GM19463 (cell line): ENCODE results near the gene EPHB1.

Experiments
- ATAC-seq: cut with Tn5 transposase; IDR thresholded peaks from one replicate; pipeline ENCODE4 v1.9.1; 2021; ENCODE audit warnings: mild to moderate bottlenecking, moderate library complexity; ENCODE audit not compliant: unreplicated experiment

Gene EPHB1

DNA sequence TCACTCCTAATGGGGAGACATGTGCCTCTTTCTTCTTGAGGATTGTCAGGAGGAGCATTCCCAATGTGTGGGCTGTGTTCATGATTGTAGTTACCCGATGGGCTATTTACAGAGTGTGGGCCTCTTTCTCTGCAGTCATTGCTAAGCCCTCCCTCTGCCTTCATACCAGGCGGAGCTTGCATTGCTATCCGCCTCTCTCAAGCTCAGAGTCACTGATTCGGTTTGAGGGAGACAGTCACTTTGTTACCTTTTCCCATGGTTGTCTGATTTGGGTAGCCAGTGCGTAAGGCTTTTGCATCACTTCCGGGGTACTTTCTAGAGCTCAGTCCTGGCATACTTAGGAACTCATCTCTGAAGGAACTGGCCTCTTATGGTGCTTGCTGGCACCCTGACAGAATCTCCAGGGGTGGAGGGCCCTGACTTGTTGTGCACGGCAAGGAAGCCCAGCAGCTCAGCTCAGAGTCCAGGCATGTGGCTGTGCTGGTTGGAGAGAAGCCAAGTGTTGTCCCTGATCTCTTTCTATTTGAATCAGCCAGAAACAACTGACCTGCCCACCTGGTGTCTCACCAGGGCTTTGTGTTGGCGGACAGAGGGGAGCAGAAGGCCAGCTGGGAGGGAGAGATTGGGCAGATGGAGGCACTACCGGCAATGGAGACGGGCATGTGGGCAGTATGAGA lies 79.8 kb downstream of the EPHB1 start:
- ATAC-seq, result peak; percentile 67

- no peak for ATAC-seq
Measured at GRCh38 chr3:134876836-134877235, 81.8 kb downstream of the EPHB1 start.

- no peak for ATAC-seq
Measured at GRCh38 chr3:134877788-134878187, 82.7 kb downstream of the EPHB1 start.

- no peak for ATAC-seq
Measured at GRCh38 chr3:134879990-134880389, 84.9 kb downstream of the EPHB1 start.

GRCh38 chr3:134880431-134880830 lies 85.4 kb downstream of the EPHB1 start:
- no peak for ATAC-seq

DNA sequence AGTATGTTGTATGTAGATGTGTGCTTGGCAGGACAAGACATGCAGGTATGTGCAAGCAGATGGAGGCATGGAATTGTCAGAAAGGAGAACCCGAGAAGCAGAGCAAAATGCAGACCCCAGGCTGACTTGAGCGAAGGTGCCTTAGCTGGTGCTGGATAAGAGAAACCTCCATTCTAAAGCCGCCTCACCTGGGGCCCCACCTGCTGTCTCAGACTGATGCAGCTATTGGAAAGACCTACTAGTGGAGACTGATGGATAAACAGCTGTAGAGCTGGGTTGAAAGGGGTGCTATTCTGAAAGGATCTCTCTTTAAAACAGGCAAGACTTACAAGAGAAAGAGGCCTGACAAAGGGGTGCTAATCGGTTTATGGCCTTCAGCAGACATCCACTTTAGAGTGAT lies 86.2 kb downstream of the EPHB1 start:
- no peak for ATAC-seq

DNA sequence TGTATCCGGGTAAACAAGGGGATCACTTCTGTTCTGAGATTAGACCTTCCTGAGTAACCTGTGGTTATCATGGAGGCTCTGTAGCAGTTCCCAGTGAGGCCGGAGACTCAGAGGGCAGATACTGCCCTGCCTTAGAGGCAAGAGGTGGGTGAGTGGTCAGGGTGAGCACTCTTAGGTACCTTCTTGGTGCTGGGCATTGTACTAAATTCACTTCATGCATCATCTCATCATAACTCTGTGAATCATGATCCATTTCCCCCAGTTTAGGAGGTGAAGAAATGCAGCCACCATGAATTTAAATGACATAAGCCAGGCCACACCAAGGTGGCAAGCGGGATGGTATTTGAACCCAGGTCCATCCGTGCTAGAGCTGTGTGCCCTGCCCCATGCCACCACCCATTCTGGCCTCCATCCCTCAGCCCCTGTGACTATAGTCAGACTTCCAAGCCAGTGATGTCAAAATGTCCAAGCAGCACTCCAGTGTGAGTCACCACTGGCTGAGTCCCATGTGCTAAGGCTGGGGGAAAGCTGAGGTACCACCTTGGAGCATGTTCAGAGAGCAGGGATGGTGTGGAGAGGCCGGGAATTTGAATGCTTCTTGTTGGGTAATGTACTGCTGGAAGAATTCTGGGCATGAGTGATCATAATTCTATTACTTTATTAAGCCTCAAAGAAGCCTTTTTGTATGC lies 88.8 kb downstream of the EPHB1 start:
- ATAC-seq, result no peak

GRCh38 chr3:134885877-134886621 lies 91.0 kb downstream of the EPHB1 start:
- ATAC-seq, result peak; percentile 91

GRCh38 chr3:134886991-134887390 lies 91.9 kb downstream of the EPHB1 start:
- ATAC-seq, result no peak

GRCh38 chr3:134887536-134887935 lies 92.5 kb downstream of the EPHB1 start:
- ATAC-seq, result no peak

GRCh38 chr3:134892326-134892725 lies 97.3 kb downstream of the EPHB1 start:
- no peak for ATAC-seq

- ATAC-seq, result no peak
Measured at GRCh38 chr3:134892761-134893160, 97.7 kb downstream of the EPHB1 start.

DNA sequence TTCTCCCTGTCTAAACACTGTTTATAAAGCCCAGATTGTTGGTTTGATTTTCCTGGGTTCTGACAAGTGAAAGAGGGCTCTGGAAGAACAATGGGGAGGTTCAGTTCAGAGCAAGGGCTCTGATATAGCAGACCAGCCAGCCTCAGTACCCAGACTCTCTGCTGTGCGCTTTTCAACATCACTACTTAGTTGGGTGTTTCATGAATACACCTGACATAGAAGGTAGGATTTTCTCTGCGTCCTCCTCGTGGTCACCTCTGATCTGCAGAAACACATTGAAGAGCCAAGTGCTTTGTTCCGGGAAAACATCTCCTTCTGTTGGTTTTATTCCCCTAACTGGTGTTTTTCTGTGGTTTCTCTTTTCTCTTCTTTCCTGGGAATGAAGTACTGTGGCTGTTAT lies 99.5 kb downstream of the EPHB1 start:
- ATAC-seq, result no peak

DNA sequence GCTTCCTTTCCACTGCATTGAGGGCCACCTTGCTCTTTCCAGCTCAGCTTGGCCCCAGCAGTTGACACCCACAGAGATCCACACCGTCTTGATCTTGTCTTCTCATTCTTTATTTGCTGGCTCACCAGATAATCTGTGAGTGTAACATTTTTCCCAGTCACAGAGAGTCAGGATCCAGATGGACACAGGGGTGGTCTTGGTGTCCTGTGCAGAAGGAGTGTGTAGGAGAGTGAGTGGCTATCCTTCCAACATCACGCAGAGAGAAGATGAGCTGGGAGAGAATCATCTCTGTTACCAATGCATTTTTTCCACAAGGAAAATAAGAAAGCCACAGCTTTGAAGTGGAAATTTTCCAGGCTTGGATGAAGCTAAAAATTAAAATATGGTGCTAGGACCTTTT lies 100.1 kb downstream of the EPHB1 start:
- ATAC-seq, result no peak

DNA sequence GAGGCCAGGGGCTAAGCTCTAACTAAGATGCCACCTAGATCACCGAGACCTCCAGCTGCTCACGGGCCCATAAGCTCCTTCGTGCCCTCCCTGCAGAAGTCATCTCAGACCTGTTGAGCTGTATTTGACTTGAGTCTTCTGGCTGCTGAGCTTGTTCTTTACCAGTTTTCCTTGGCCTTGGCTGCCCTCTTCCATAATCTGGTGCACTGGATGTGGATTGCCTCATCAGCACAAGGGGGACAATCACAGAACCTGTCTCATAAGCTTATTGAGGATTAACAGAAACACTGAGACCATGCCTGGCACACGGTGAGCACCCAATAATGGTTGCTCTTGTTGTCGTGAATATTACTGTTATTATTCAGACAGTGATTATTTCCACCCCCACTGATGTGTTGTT lies 101.1 kb downstream of the EPHB1 start:
- ATAC-seq, result no peak

DNA sequence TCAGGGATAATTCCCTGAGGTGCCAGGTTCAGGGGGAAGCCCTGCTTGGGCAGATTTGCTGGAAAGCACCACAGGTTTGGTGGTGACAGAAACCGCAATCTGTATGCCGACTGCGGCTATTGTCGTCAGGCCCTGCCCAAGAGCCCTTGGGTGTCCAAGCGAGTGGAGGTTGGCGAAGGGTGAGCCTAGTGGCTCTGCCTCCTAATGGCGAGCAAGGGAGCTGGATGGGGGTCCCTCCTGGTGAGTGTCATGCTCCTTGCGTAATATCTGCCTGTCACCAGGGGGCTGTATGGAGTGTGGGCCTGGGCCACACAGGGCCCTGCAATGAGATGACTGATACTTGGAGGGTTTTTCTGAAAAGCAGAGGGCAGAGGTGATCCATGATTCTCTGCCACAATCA lies 101.6 kb downstream of the EPHB1 start:
- no peak for ATAC-seq

DNA sequence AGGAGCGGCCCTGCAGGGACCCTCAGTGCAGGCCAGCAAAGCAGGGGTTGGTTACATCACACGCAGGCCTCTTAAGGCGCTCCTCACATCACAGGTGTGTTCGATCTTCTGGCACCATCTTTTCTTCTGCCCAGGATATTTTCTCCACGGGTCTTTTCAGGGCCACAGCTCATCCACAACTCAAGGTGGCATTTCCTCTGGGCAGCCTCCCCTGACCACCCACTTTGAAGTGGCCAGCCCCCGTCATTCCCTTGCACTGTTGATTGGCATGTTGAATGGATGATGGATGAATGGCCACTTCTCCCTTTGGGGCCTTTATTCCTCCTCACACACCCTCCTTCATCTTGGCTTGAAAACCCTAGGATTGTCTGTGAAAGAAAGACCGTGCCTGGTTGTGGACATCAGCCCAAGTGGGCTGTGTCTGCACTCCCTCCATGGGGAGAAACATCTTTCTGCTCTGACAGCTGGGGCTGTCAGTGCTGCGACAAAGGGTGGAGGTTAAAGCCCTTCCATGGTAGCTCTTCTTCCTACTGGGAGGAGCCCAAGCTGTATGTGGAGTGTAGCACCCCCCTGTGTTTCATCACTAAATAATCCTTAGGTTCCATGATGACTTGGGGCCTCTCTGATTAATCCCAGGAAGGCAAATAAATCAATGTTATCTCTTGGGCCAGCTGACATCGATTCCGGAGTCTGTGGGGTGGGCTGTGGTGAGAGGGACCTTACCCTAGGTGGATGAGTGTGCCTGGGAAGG lies 102.5 kb downstream of the EPHB1 start:
- ATAC-seq, result no peak

DNA sequence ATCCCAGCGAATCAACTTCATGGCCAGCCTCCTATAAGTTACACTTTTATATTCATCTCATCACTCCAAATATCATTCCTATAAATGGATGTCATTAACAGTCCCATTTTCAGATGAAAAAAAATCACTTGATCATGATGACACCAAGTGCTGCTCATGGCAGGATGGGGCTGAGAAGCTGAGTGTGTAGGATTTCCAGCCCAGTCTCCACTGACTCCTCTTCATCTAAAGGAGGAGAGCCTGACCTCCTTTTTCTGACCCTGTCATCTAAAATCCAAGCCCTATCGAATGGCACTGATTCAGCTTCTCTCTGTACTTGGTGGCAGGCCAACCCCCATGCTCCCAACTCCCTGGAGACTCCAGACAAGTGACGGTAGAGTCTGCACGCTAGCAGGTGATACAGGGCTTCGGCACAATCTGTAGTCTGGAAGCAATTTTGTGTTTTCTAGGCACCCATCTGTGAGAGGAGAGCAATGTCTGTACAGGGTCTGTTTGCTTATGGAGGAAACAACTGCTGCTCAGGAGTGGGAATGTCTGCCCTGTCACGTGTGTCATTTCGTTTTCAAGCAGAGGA lies 103.2 kb downstream of the EPHB1 start:
- no peak for ATAC-seq

DNA sequence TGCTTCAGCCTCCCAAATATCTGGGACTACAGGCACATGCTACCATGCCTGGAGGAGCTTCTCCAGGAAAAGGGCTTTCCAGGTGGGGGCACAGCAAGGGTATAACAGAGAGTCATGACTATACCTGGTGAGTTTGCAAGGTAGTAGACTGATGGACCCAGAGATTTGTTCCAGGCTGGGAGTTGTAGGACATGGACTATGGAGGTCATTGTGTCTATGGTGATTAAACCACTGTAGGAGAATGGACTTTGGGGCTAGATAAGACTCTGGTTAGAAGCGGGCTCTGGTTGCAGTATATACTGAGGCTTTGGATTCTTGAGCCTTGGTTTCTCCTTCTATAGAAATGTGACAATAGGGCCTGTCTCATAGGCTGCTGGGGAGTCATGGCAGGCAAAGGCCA lies 104.7 kb downstream of the EPHB1 start:
- ATAC-seq, result no peak

- ATAC-seq, result no peak
Measured at GRCh38 chr3:134900482-134900881, 105.4 kb downstream of the EPHB1 start.

DNA sequence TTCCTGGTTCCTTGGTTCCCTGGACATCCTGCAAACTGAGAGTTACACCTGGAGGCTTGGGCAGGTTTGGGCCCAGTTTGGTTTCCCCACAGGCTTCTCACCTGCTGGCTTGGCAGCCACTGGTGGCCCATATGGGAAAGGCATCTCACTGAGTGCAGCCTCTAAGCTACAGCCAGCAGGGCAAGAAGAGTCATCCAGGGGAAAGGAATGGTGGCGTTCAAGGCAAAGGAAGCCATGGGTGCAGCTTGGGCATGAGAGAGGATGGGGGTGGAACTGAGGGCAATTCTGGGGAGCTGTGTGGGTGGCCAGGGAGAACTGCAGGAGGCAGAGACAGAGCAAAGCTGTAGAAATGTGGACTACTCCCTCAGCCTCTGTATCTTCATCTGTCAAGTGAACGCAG lies 106.4 kb downstream of the EPHB1 start:
- no peak for ATAC-seq
